ENCODE data around the gene GMCL2.

GRCh38 chr5:178223196-178223773 lies 36.1 kb upstream of the GMCL2 start:
- TF ChIP-seq EZH2 (IDR thresholded peaks at IDR 0.05; ENCODE audit: borderline replicate concordance), result no peak
- TF ChIP-seq, protein P1, sequence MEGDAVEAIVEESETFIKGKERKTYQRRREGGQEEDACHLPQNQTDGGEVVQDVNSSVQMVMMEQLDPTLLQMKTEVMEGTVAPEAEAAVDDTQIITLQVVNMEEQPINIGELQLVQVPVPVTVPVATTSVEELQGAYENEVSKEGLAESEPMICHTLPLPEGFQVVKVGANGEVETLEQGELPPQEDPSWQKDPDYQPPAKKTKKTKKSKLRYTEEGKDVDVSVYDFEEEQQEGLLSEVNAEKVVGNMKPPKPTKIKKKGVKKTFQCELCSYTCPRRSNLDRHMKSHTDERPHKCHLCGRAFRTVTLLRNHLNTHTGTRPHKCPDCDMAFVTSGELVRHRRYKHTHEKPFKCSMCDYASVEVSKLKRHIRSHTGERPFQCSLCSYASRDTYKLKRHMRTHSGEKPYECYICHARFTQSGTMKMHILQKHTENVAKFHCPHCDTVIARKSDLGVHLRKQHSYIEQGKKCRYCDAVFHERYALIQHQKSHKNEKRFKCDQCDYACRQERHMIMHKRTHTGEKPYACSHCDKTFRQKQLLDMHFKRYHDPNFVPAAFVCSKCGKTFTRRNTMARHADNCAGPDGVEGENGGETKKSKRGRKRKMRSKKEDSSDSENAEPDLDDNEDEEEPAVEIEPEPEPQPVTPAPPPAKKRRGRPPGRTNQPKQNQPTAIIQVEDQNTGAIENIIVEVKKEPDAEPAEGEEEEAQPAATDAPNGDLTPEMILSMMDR (IDR thresholded peaks at IDR 0.05; ENCODE audit: poor library complexity), result no peak
- no peak for TF ChIP-seq EZH2phosphoT487 (IDR thresholded peaks at IDR 0.05; ENCODE audit: low read depth, severe bottlenecking, unreplicated experiment)
